ENCODE data around the gene INO80D.

The INO80D gene

GRCh38 chr2:205946226-205946625 is 139.7 kb downstream of the INO80D start:
- no peak for DNase-seq (ENCODE audit: low read depth in 2 of 3, low spot score in 1 of 3)
